Measurements from ENCODE around the gene RUVBL2.

RUVBL2 gene

DNA sequence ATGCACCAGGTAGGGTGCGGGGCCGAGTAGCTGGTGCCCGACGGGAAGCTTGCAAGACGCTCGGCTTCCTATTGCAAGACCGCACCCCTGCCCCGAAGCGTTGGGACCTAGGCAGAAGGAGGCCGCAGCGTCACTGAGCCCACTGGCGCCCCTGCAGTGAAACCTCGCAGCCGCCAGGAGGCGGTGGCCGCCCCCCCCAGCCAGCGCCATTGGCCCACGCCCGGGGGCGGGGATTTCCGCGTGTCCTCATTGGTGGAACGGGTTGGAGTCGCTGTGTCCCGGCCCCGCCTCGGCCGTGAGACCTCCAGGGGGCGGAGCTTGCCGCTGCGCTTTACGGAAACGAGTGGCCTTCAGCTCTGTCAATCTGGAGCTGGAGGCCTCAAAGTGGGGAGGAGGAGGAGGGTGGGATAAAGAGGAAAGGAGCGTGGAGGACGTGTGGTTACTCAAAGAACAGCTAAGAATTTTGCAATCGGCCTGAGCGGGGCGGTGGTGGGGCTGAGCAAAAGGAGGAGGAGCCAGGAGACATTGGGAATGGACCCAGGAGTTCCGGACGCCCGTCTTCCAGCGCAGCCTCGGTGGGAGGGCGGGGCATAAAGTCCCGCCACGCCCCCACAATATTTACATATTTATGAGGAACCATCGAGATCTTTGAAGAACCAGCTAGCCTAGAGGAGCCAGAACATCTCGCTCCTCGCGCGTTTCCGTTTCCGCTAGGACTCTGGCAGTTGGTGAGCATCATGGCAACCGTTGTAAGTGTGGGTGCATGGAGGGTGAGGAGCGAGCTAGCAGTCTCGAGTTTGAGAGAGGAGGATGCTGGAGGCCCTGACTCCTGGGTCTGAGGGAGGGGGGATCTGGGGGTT lies at the start of gene RUVBL2, which contains the start of gene GYS1:
TSS of gene RUVBL2 (plus strand) at position 713 of the 860 bp plus-strand sequence. CDS start at position 738, 25 bp downstream.
TSS of gene GYS1 (minus strand) at position 135 of the 860 bp plus-strand sequence. CDS start 197 bp downstream, outside the sequence.
- H3K4me3 ChIP-seq (ENCODE audit: low read depth, low read length), result peak within 1 kb of the TSS; percentile 97
- TF ChIP-seq, protein P1, sequence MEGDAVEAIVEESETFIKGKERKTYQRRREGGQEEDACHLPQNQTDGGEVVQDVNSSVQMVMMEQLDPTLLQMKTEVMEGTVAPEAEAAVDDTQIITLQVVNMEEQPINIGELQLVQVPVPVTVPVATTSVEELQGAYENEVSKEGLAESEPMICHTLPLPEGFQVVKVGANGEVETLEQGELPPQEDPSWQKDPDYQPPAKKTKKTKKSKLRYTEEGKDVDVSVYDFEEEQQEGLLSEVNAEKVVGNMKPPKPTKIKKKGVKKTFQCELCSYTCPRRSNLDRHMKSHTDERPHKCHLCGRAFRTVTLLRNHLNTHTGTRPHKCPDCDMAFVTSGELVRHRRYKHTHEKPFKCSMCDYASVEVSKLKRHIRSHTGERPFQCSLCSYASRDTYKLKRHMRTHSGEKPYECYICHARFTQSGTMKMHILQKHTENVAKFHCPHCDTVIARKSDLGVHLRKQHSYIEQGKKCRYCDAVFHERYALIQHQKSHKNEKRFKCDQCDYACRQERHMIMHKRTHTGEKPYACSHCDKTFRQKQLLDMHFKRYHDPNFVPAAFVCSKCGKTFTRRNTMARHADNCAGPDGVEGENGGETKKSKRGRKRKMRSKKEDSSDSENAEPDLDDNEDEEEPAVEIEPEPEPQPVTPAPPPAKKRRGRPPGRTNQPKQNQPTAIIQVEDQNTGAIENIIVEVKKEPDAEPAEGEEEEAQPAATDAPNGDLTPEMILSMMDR (IDR thresholded peaks at IDR 0.05; ENCODE audit: low read depth, low read length), result peak; percentile 67

DNA sequence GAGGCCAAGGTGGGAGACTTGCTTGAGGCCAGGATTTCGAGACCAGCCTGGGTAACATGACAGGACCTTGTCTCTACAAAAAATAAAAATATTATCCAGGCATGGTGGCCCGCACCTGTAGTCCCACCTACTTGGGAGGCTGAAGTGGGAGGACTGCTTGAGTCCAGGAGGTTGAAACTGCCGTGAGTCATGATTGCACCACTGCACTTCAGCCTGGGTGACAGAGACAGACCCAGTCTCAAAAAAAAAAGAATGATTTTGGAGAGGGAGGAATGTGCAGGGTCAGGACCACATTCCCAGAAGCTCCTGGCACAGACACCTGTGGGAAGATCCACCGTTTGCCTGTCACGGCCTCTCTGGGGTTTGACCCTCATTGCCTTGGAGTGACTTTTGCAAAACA lies 48.3 kb upstream of the RUVBL2 start:
- no peak overlapping the region for H3K4me3 ChIP-seq (ENCODE audit: low read depth, low read length)
- TF ChIP-seq, protein P1 (IDR thresholded peaks at IDR 0.05; ENCODE audit: low read depth, low read length), result no peak

DNA sequence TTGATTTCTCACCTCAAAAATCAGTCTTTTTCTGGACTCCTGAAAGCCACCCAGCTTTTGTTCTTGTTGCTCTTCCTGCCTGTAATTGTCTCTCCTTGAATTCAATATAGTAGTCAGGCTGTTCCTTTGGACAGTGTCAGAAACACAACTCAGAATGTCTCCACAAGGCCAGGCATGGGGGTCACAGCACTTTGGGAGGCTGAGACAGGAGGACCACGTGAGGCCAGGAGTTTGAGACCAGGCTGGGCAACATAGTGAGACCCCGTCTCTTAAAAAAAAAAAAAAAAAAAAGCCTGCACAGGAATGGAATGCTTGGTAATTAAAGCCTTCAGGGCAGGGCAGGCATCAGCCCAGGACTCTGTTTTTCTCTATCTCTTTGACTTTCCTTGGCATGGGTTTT lies 47.9 kb upstream of the RUVBL2 start:
- H3K4me3 ChIP-seq (ENCODE audit: low read depth, low read length), result no peak overlapping the region
- TF ChIP-seq, protein P1 (IDR thresholded peaks at IDR 0.05; ENCODE audit: low read depth, low read length), result no peak

DNA sequence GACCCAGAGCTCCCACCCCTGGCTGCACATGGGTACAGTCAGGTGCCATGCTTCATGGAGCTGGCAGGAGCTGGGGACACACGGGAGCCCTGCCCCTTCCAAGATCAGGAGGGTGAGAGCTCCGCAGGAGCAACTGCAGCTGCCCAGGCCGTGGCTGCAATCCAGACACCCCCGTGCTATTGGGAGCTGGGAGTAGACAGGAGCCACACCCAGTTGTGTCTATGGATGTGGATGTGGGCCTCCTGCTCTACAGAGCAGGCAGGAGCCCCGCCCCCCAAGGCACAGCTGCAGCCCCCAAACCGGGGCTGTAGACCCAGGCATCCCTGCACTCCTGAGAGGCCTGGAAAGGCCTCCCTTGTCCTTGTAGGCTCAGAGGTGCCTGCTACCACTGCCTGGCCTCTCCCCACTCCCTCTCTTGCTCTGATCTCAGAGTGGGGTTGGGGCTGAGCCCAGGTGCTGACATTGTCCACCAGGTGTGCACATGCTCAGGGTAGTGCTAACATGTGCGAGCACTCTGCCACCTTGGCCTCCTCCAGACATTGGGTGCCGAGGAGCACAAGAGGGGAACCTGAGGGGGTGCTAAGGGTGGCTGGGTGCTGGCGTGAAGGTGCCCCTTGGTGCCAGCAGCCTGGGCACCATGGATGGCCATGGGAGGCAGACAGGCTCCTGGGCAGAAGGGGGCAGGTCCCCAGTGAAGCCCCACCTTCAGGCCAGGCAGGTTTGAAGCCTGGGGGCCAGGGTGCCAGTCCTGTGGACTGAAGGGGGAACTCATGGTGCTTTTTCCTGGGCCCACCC lies 47.0 kb upstream of the RUVBL2 start:
- TF ChIP-seq, protein P1 (IDR thresholded peaks at IDR 0.05; ENCODE audit: low read depth, low read length), result no peak
- H3K4me3 ChIP-seq (ENCODE audit: low read depth, low read length), result no peak overlapping the region

DNA sequence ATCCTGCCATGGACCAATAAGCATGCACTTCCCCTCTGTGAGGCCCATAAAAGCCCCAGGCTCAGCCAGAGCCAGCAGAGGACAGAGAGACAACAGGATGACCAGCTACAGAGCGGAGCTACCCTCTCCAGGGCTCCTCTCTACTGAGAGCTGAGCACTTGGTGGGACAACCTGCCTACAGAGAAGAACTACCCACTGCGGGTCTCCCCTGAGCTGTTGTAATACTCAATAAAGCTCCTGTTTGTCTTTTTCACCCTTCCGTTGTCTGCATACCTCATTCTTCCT lies 46.5 kb upstream of the RUVBL2 start:
- H3K4me3 ChIP-seq (ENCODE audit: low read depth, low read length), result no peak overlapping the region
- TF ChIP-seq, protein P1 (IDR thresholded peaks at IDR 0.05; ENCODE audit: low read depth, low read length), result no peak

DNA sequence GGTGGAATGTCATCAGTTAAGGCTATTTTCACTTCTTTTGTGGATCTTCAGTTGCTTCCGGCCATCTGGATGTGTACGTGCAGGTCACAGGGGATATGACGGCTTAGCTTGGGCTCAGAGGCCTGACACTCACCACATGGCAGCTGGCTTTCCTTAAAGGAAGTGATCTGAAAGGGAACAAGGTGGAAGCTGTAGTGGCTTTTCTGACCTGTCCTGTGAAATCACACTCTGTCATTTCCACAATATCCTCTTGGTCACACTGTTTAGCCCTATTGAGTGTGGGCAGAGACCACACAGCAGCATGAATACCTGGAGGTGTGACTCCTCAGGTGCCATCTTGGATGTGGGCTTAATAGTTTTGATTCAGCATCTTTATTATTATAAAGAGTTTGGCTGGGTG lies 43.5 kb upstream of the RUVBL2 start:
- TF ChIP-seq, protein P1 (IDR thresholded peaks at IDR 0.05; ENCODE audit: low read depth, low read length), result no peak
- H3K4me3 ChIP-seq (ENCODE audit: low read depth, low read length), result no peak overlapping the region

Measured in WI38 (cell line).